Iris pigment epithelial cell (primary cell): ENCODE data around the gene NECTIN1.

Experiments used
- DNase-seq: peaks from one replicate; pipeline ENCODE4 v3.0.0-alpha.2; 2011; ENCODE audit warnings: low read depth

Gene NECTIN1

DNA sequence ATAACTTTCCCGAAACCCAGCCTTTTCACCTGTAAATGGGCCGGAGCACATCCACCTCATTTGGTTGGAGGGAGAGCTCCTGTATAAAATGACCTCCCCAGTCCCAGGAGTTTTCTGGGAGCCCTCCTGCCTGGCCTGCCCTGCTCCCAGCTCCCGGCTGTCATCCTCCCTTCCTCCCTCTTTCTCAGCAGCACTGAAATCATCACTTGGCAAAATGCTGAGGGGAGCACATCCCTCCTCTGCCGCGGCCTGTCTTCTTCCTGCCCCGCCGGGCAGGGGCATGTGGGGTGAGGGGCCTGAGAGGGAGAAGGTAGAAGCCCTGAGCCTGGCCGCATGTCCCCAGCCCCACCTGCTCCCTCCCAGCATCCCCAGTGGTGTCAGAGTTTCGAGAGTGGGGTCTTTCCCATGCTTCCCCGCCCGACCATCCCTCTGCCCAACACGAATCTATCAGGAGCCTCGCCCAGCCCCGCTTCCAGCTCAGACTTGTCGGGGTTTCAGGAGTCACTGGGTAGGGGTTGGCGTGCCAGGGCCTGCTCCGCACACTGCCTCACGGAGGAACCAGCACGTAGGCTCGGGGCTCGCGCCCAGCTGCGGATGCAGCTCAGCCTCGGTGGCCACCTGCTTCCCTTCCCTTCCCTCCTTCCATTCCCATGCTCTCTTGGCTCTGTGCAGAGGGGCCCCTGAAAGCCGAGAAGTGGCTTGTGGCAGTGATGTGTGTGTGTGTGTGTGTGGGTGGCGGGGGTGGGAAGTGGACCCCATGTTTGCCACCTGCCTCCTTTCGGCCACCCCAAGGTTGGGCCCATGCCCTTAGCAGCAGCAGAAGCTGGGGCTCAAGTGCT lies 37.1 kb downstream of the NECTIN1 start:
- no peak for DNase-seq

DNA sequence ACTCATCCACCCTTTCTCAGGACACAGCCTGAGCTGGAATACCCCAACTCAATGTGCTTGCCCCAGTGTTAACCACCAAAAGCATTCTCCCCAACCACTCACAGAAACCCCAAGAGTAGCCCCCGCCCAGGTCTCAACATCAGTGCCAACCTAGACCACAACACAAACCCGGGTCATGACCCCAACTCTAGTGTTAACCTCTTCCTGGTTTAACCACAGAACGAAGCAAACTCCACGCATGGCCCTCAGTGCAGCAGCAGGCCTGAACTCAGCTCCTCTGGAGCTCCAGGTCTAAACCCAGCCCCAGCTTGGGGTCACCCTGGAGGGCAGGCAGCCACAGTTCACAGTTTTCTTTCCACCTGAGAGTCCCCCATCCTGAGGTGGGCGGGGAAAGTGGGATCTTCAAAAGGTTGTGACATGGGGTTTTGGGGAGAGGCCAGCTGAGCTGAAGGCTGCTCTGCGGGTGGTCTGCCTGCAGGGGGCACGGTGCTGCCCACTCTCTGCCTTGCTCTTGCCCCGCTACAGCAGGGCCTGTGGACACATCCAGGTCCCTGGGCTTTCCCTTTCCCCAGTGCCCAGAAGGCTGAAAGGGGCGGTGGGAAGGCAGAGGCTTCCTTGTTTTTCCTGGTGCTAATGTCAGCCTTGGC lies 37.9 kb downstream of the NECTIN1 start:
- DNase-seq: no peak

- no peak for DNase-seq
Observed at GRCh38 chr11:119689302-119689701, 39.7 kb downstream of the NECTIN1 start.

DNA sequence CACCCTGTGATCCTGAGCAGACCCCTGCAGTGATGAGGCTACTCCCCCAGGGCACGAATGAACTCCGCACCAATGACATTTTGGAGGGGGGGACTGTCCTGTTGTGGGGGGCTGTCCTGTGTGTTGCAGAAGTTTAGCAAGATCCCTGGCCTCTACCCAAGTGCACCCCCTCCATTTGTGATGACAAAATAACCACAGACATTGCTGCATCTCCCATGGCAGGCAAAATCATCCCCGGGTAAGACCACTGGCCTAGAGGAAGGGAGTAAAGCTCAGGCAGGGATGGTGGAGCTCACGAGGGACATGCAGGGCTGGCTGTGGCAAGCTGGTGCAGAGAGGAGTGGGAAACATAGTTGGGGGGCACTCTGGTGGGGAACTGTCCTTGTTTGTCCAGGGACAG lies 40.6 kb downstream of the NECTIN1 start:
- no peak for DNase-seq

DNA sequence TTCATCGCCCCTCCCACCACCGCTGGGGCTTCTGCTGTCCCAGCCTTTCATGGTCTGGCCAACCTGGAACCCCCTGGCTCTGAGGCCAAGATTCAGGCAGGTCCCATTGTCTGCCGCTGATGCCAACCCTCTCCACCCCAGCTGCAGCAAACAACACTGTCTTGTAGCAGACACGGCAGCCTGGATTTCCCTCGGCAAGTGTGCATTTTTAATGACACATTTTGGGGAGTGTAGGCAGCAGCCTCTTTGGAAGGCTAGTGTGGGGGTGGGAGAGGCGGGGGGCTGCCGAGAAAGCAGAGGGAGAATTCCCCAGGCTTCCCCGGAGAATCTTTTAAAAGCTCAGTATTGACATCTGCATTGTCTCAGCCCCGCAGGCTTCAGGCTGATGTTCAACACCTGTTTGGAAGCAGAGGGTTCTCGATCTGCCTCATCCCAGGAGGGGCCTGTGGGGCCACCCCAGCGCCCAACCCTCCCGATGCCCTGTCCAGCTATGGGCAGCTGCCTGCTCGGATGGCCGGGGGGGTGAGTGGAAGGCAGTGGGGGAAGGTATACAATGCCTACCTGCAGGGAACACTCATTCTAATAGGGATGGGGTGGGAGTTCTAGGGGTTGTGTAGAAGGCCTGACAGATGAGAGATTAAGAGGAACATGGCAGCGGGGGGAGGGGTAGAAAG lies 41.5 kb downstream of the NECTIN1 start:
- DNase-seq: no peak

- no peak for DNase-seq
Observed at GRCh38 chr11:119686177-119686882, 42.7 kb downstream of the NECTIN1 start.

DNA sequence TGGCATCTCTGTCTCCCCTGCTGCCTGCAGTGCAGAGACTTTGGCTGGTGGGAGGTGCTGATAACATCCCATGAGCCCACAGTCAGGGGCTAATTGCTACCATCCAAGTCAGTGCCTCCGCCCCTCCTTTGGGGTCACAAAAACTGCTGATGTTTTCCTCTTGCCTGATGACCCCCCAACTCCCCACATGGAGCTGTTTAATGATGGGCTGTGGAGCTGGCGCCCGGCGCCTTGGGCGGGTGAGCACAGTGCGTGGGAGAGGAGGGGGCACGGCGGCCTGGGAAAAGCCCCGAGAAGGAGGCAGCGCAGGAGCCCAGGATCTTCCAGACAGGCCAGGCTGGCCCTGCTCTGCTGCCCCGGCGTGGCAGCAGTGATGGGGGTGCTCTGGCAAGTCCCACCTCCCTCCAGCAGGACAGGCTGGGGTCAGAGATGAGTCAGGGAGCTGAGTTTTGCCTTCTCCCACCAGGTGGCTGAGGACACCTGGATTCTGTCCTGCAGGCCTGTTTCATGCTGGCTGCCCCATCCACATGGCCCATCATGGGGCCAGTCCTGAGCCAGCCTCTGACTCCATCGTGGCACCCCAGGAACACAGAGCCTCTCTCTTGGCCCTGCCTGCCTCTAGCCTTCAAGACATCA lies 43.8 kb downstream of the NECTIN1 start:
- DNase-seq: no peak

GRCh38 chr11:119684361-119685110 lies 44.5 kb downstream of the NECTIN1 start:
- peak; percentile 75 for DNase-seq

DNA sequence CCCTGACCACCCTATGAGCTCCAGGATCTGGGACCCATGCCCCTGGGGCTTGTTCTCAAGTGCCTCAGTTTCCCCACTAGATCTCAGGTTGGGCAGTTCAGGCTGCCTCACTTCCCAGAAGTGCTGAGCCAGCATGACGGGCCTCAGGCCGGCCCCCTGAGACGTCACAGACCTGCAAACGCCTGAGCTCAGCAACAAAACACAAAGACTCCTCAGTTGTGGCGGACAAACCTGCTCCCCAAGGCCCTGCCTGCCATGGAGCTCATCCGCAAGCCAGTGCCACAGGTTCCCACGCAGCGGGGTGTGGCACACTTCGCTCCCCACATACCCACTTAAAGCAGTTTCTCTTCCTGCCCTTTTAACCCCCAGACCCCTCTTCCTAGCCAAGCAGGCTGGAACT lies 45.2 kb downstream of the NECTIN1 start:
- DNase-seq: no peak

- DNase-seq: no peak
Observed at GRCh38 chr11:119681361-119681910, 47.6 kb downstream of the NECTIN1 start.

GRCh38 chr11:119680541-119681360 lies 48.2 kb downstream of the NECTIN1 start:
- DNase-seq: peak; percentile 16

- DNase-seq: no peak
Observed at GRCh38 chr11:119679346-119679745, 49.7 kb downstream of the NECTIN1 start.

DNA sequence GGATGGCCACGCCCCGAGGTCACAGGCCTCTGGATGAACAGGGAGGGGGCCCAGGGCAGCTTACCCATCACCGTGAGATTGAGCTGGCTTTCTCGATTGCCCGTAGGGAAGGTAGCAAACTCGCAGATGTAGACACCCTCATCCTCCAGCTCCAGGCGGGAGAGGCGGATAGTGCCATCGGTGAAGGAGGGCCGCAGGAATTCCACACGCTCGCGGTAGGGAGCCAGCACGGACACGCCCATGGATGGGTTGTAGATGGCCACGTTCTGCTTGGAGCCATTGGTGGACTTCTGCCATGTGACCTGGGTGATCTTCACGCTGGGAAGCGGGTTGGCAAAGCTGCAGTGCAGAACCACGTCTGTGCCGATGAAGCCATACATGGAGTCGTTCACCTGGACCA lies 50.6 kb downstream of the NECTIN1 start:
- no peak for DNase-seq

- no peak for DNase-seq
Observed at GRCh38 chr11:119677840-119678239, 51.2 kb downstream of the NECTIN1 start.

- peak; percentile 31 for DNase-seq
Observed at GRCh38 chr11:119676461-119677020, 52.5 kb downstream of the NECTIN1 start.

DNA sequence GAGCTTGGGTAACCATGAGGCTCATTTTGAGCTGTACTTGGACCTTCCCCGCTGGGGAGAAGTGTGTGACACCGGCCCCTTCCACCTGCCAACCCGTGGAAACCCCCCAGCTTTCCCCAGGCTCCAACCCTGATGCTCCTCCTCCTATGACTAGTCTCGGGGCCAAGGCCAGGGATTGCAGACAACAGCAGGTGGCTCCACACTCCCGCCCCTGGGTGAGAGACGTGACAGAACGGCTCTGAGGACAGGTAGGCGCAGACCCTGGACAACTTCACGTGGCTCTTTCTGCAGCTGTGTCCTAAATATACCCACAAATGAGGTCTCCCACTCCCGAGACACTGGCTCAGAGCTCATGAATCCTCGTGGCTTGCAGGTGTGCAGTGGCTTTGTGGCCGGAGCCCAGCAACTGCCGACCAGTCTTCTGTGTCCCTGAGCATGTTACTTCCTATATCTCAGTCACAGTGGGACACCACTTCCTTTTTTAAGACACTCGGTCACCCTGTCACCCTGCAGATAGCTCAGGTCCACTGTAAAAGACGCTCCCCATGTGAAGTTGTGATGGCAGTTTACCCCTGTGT lies 55.2 kb downstream of the NECTIN1 start:
- no peak for DNase-seq

- no peak for DNase-seq
Observed at GRCh38 chr11:119673052-119673758, 55.8 kb downstream of the NECTIN1 start.

- DNase-seq: no peak
Observed at GRCh38 chr11:119672597-119672996, 56.4 kb downstream of the NECTIN1 start.
